Activated CD4-positive, alpha-beta memory T cell treated with anti-CD3 and anti-CD28 coated beads, Interleukin-2, amount 10 ng/mL, durations not matched to agents 7 days and 5 days (primary cell): ENCODE results near the gene EYS. TPM values are rescaled to one million over a fixed set of nuclear protein-coding genes. Genes with fewer than 3 reads are reported as not detected.

Experiments
- CTCF ChIA-PET: fragments of 350-600 bp; sonication (Branson Sonifier 250); formaldehyde crosslinking; loops from one replicate; lab custom pipeline; 2021; ENCODE audit warnings: antibody characterized with exemption, inconsistent platforms; lab: Charles Lee
- POLR2A ChIA-PET: fragments of 350-600 bp; sonication (Branson Sonifier 250); formaldehyde crosslinking; loops from one replicate; lab custom pipeline; 2021; ENCODE audit warnings: antibody characterized with exemption; lab: Charles Lee
- DNase-seq: peaks from one replicate; pipeline ENCODE4 v3.0.0-alpha.2; 2020
- H3K27ac Mint-ChIP-seq: one replicate; pipeline ENCODE4 v1.8.0; 2021; ENCODE audit warnings: mild to moderate bottlenecking, mixed read lengths
- H3K27me3 Mint-ChIP-seq: one replicate; pipeline ENCODE4 v1.8.0; 2021; ENCODE audit warnings: mixed read lengths
- H3K36me3 Mint-ChIP-seq: one replicate; pipeline ENCODE4 v1.8.0; 2021; ENCODE audit warnings: low read depth, mixed read lengths
- H3K4me1 Mint-ChIP-seq: one replicate; pipeline ENCODE4 v1.8.0; 2021; ENCODE audit warnings: mixed read lengths
- H3K4me3 Mint-ChIP-seq: one replicate; pipeline ENCODE4 v1.8.0; 2021; ENCODE audit warnings: mild to moderate bottlenecking, mixed read lengths
- H3K9me3 Mint-ChIP-seq: one replicate; pipeline ENCODE4 v1.8.0; 2021; ENCODE audit warnings: mixed read lengths
- total RNA-seq, 2 experiments: library from RNA; stranded (reverse); gene quantifications; one replicate each; pipeline ENCODE4 v1.2.3, GENCODE V29; 2021

EYS gene
- total RNA-seq, 2 experiments from 2014 or later, result not detected

DNA sequence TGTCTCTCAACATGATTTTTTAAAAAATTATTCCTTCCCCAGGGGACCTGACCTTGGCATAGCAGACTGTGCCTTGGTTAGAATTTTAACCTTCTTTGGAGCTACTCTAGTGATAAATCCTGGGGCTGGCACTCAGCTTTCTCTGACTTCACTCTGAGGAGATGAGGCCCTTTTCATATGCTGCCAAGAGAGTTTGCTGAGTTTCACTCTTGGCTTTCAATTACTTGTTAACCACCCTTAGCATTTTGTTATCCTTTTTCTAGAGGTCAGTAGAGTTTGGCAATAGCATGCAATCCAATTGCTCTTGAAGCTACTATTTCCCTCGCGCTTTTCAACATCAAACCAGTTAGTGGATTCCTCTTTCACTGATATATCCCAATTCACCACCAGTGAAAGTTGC is 920.3 kb downstream of the EYS start:
- POLR2A ChIA-PET, result no interaction called here
- no peak overlapping the region for H3K4me3 Mint-ChIP-seq
- H3K4me1 Mint-ChIP-seq, result no peaks in the 10 kb centered on the region
- H3K36me3 Mint-ChIP-seq, result no peaks in the 10 kb centered on the region
- CTCF ChIA-PET, result no interaction called here
- DNase-seq, result no peak
- no peaks in the 10 kb centered on the region for H3K27me3 Mint-ChIP-seq
- no peaks in the 10 kb centered on the region for H3K9me3 Mint-ChIP-seq
- H3K27ac Mint-ChIP-seq, result no peak overlapping the region

DNA sequence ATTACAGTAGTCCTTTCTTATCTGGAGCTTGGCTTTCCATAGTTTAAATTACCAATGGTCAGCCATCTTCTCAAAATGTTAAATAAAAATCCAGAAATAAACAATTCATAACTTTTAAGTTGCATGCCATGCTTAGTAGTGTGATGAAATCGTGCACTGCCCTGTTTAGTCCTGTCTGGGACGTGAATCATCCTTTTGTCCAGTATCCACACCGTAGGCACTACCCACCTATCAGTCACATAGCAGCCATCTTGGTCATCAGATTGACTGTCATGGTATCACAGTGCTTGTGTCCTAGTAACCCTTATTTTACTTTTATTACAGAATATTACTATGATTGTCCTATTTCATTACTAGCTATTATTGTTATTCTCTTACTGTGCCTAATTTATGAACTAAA is 924.1 kb downstream of the EYS start:
- no peaks in the 10 kb centered on the region for H3K4me1 Mint-ChIP-seq
- H3K9me3 Mint-ChIP-seq, result peaks cover 10% of the 10 kb centered on the region
- no peak overlapping the region for H3K27ac Mint-ChIP-seq
- no peaks in the 10 kb centered on the region for H3K27me3 Mint-ChIP-seq
- H3K4me3 Mint-ChIP-seq, result no peak overlapping the region
- ChIA-PET CTCF (no interaction called here), POLR2A (no interaction called here)
- no peak for DNase-seq
- H3K36me3 Mint-ChIP-seq, result no peaks in the 10 kb centered on the region

DNA sequence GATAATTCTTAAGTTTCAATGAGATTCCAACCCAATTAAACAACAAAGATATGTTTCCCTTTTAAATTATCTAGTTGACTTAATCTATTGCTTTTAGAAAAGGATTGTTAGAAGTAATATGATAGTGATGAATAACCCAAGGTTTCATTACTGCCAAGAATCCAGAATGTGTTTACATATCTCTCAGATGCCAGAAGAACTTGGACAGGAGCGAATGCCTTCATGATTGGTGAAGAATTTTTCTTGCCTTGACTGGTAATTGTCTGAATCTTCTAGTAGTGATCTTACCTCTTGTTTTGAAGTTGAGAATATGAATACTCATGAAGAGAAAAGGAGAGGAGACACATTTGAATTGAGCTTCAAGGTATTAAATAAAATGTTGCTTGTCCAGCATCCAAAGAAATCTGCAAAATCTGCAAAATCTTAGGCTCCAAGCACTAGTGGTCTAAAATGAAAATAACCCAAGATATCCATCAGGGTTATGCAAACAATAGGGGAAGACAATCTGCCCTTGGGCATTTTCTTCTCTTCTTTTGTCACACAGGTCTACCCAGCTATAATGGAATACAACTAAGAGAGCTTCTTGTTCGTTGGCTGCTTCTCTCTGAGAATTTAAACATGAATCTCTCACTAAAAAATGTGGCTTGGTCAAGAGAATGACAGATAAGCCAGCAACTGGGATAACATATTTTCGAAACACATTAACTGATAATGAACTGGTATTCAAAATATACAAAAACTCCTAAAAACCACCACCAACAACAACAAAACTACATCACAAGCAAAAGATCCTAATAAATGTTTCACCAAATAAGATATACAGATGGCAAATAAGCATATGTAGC is 928.9 kb downstream of the EYS start:
- Mint-ChIP-seq H3K27ac (no peak overlapping the region), H3K27me3 (no peaks in the 10 kb centered on the region), H3K9me3 (peaks cover 18% of the 10 kb centered on the region), H3K4me3 (no peak overlapping the region), H3K36me3 (no peaks in the 10 kb centered on the region), H3K4me1 (no peaks in the 10 kb centered on the region)
- CTCF ChIA-PET, result no interaction called here
- POLR2A ChIA-PET, result no interaction called here
- no peak for DNase-seq

DNA sequence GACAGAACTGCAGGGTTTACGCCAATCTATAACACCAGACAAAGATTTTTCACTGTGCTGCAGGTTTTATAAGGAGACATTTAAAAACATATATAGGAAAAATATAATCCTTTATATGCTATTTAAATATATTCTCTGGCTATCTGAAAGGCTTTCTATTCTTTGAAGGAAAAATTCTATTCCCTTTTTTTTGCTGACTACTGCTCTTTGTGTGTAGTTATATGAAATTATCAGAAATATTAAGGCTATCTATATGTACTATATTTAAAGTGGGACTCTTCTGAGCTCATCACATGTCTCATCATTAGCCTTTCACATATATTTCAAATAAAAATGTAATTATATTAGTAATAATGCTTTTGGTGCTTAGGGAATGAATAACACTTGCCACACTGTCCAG is 930.7 kb downstream of the EYS start:
- H3K27ac Mint-ChIP-seq, result no peak overlapping the region
- no peaks in the 10 kb centered on the region for H3K36me3 Mint-ChIP-seq
- POLR2A ChIA-PET, result no interaction called here
- peaks cover 22% of the 10 kb centered on the region for H3K9me3 Mint-ChIP-seq
- no peaks in the 10 kb centered on the region for H3K27me3 Mint-ChIP-seq
- H3K4me1 Mint-ChIP-seq, result no peaks in the 10 kb centered on the region
- CTCF ChIA-PET, result no interaction called here
- H3K4me3 Mint-ChIP-seq, result no peak overlapping the region
- no peak for DNase-seq

DNA sequence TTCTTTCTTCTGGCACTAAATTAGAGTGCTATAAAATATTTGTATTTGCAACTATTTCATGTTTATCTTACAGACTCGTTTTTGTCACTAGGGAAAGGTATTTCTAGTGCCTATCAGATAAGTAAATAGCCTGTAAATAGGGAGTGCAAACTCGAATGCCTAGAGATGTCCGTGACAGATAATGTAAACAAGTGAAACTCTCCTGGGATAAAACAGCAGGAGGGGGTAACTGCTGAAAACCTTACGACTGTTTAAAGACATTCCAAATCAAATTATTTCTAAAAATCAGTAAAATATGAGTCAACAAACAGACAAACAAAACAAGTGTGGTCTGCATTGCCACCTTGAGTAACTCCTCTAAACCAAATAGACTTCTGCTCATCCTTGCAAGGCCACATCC is 932.1 kb downstream of the EYS start:
- H3K36me3 Mint-ChIP-seq, result no peaks in the 10 kb centered on the region
- no peaks in the 10 kb centered on the region for H3K4me1 Mint-ChIP-seq
- peaks cover 16% of the 10 kb centered on the region for H3K9me3 Mint-ChIP-seq
- ChIA-PET POLR2A (no interaction called here), CTCF (no interaction called here)
- H3K27me3 Mint-ChIP-seq, result no peaks in the 10 kb centered on the region
- H3K27ac Mint-ChIP-seq, result no peak overlapping the region
- no peak overlapping the region for H3K4me3 Mint-ChIP-seq
- no peak for DNase-seq

DNA sequence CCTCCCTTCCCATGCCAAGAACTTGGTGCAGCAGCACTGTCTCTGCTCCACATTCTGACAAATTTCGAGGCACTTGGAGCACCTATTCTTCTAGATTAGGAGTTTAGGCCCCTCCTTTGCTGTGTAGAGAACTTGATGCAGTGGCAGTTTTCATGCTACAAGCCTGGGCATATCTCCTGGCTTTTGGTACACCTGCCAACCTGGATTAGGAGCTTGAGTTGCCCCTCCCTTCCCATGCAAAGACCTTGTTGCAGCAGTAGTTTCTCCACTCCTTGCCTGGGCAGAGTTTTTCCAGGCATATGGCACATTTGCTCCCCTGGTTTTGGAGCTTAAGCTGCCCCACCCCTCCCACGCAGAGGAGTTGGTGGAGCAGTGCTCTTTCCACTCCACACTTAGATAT is 956.1 kb downstream of the EYS start:
- POLR2A ChIA-PET, result no interaction called here
- H3K4me1 Mint-ChIP-seq, result no peaks in the 10 kb centered on the region
- no peaks in the 10 kb centered on the region for H3K36me3 Mint-ChIP-seq
- DNase-seq, result no peak
- H3K9me3 Mint-ChIP-seq, result peaks cover 6% of the 10 kb centered on the region
- no peaks in the 10 kb centered on the region for H3K27me3 Mint-ChIP-seq
- CTCF ChIA-PET, result no interaction called here
- no peak overlapping the region for H3K4me3 Mint-ChIP-seq
- no peak overlapping the region for H3K27ac Mint-ChIP-seq

DNA sequence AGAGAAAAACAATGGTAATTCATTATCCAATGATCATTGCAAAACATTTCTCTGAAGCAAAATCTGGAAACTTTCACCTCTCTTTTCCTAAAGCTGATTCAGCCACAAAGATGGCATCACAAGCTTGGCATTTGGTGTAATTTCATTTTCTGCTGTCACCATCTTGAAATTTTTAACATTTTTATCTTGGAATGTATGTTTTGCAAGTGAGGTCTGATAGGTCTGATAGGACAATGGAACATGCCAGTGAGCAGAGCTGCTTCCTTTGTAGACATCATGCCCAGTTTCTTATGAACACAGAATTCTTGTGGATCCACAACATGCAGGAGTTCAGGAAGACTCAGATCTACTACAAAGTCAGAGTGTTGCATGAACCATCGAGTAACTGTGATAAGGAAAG is 969.6 kb downstream of the EYS start:
- DNase-seq, result no peak
- Mint-ChIP-seq H3K27me3 (no peaks in the 10 kb centered on the region), H3K36me3 (no peaks in the 10 kb centered on the region), H3K9me3 (no peaks in the 10 kb centered on the region), H3K4me3 (no peak overlapping the region), H3K4me1 (no peaks in the 10 kb centered on the region), H3K27ac (no peak overlapping the region)
- ChIA-PET POLR2A (no interaction called here), CTCF (no interaction called here)

DNA sequence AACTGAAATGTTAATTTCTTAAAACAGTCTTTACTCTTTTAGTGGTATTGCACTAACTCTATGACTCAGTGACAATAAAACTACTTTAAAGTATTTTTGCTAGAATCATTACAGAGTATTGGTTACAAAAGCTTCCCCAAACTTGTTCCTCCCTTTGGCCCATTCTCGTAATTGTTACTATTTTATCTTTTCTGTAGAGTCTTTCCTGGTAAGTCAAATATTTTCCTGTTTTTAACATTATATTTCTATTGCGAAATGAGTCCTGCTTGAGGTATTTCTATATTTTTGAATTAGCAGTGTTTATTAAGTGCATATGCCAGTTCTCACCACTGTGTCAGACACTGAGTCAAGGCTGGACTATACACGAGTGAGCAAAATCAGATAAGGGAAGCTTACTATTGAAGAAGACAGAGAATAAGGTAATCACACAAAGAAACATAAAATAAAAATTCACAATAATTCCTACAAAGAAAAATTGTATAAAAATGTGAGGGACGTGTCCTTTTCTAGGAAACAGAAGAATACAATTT is 970.5 kb downstream of the EYS start:
- Mint-ChIP-seq H3K36me3 (no peaks in the 10 kb centered on the region), H3K27me3 (no peaks in the 10 kb centered on the region)

DNA sequence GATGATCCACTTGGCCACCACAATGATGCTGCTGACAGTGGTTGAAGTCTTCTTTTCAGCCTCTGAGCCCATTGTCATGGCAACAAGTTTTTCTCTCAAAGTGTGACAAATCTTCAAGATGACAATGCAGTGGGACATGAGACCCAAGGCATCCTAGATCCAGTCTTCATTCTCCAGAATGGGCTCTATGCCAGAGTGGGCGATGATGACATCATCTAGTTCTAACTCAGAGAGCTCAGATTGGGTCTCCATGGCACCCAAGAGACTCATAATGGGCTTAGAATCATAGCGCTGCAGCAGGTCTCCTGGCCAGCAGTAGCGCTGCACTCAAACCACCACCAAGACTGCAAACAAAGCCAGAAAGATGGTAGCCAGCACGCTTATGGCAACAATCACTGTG is 973.6 kb downstream of the EYS start:
- H3K4me3 Mint-ChIP-seq, result no peak overlapping the region
- CTCF ChIA-PET, result no interaction called here
- DNase-seq, result no peak
- no peaks in the 10 kb centered on the region for H3K36me3 Mint-ChIP-seq
- H3K9me3 Mint-ChIP-seq, result peaks cover 8% of the 10 kb centered on the region
- H3K27ac Mint-ChIP-seq, result no peak overlapping the region
- POLR2A ChIA-PET, result no interaction called here
- H3K4me1 Mint-ChIP-seq, result no peaks in the 10 kb centered on the region
- no peaks in the 10 kb centered on the region for H3K27me3 Mint-ChIP-seq

More for the DNA sequence above, 970.5 kb downstream of the EYS start:
- Mint-ChIP-seq H3K27ac (no peak overlapping the region), H3K9me3 (peaks cover 3% of the 10 kb centered on the region), H3K4me1 (no peaks in the 10 kb centered on the region), H3K4me3 (no peak overlapping the region)
- CTCF ChIA-PET, result no interaction called here
- no peak for DNase-seq
- POLR2A ChIA-PET, result no interaction called here

DNA sequence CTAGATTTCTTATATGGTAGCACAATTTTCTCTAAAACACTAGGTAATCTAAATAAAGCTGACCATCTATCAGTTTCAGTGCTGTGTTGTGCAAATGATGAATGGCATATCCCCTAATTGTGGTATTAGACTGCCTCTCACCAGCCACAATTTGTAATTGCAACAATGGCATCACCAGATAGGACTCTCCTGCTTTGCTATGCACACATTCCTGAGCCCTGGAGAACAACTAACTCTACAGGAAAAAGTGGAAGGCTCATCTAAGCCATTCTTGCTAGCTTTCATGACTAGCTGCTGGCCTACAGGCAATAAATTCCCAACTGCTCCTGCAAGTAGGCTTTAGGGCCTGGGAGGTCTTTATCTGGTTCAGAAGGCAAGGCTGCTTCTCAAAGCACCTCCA is 974.1 kb downstream of the EYS start:
- H3K27me3 Mint-ChIP-seq, result no peaks in the 10 kb centered on the region
- CTCF ChIA-PET, result no interaction called here
- POLR2A ChIA-PET, result no interaction called here

DNA sequence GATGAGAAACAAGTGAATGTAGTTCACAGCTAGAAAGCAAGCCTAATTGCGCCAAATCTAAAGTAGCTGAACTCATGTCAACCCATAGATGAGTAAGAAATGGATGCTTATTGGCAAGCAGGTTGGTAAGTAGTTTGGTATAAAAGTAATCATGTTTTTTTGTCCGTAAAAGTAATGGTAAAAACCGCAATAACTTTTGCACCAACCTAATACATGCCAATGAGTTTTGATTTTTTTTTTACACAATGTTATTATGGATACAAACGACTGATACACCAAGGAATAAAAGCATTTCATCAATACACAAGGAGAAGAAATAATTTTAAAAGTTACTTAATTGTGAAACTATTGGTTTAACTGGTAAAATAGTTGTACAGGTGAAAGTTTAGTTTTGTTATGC is 977.5 kb downstream of the EYS start:
- peaks cover 8% of the 10 kb centered on the region for H3K9me3 Mint-ChIP-seq
- H3K27ac Mint-ChIP-seq, result no peak overlapping the region
- ChIA-PET POLR2A (no interaction called here), CTCF (no interaction called here)
- H3K4me3 Mint-ChIP-seq, result no peak overlapping the region
- H3K27me3 Mint-ChIP-seq, result no peaks in the 10 kb centered on the region
- no peaks in the 10 kb centered on the region for H3K36me3 Mint-ChIP-seq
- no peaks in the 10 kb centered on the region for H3K4me1 Mint-ChIP-seq
- no peak for DNase-seq

More for the DNA sequence above, 974.1 kb downstream of the EYS start:
- DNase-seq, result no peak
- Mint-ChIP-seq H3K27ac (no peak overlapping the region), H3K9me3 (peaks cover 8% of the 10 kb centered on the region), H3K36me3 (no peaks in the 10 kb centered on the region), H3K4me1 (no peaks in the 10 kb centered on the region), H3K4me3 (no peak overlapping the region)

DNA sequence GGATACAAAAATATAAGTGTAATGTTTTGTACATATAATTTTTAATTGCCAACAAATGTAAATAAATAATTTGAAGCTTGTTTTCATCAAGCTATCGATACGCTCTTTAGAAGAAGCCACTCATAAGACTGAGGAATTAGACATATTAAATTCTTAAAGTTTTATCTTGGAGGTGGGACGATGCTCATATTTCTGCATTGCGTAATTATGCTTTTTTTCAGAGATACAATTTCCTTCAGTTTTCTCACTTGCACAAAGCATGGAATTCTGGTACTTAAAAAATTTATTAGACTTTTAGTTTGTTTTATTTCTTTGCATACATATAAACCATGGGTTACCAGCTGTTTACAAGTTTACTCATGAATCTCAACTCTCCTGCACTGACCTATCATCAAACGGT is 980.0 kb downstream of the EYS start:
- H3K9me3 Mint-ChIP-seq, result peaks cover 8% of the 10 kb centered on the region
- no peaks in the 10 kb centered on the region for H3K27me3 Mint-ChIP-seq
- no peak overlapping the region for H3K4me3 Mint-ChIP-seq
- ChIA-PET CTCF (no interaction called here), POLR2A (no interaction called here)
- H3K4me1 Mint-ChIP-seq, result no peaks in the 10 kb centered on the region
- DNase-seq, result no peak
- no peak overlapping the region for H3K27ac Mint-ChIP-seq
- H3K36me3 Mint-ChIP-seq, result no peaks in the 10 kb centered on the region

DNA sequence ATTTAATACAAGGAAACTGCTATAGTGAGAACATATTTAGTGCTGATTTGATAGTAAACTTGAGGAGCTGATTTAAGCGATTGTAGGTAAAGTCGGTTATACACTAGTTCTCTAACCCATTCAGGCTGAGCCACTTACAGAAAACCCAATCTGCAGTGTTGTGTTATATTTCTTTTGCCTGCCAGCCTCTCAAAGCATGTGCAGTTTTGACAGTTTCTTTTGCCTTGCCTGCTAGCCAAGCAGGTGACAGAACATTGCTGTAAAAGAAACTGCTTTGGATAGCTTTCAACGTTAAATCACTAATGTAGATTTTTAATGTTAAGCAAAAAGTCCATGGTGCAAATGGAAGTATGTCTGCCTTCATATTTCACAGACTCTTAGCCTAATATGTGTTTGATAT is 982.9 kb downstream of the EYS start:
- no peak for DNase-seq
- no peak overlapping the region for H3K27ac Mint-ChIP-seq
- CTCF ChIA-PET, result no interaction called here
- H3K4me1 Mint-ChIP-seq, result no peaks in the 10 kb centered on the region
- no peaks in the 10 kb centered on the region for H3K36me3 Mint-ChIP-seq
- H3K9me3 Mint-ChIP-seq, result peaks cover 3% of the 10 kb centered on the region
- POLR2A ChIA-PET, result no interaction called here
- no peaks in the 10 kb centered on the region for H3K27me3 Mint-ChIP-seq
- no peak overlapping the region for H3K4me3 Mint-ChIP-seq
